ENCODE data around the gene GTF2H3.

GTF2H3 gene

GRCh38 chr12:123648401-123648800, 14.8 kb downstream of the GTF2H3 start:
- DNase-seq = no peak

- DNase-seq = no peak
Observed at GRCh38 chr12:123654129-123654701, 20.6 kb downstream of the GTF2H3 start.

- no peak for DNase-seq
Observed at GRCh38 chr12:123655420-123655819, 21.8 kb downstream of the GTF2H3 start.

- no peak for DNase-seq
Observed at GRCh38 chr12:123656392-123656791, 22.8 kb downstream of the GTF2H3 start.

- DNase-seq = no peak
Observed at GRCh38 chr12:123657211-123657610, 23.6 kb downstream of the GTF2H3 start.

GRCh38 chr12:123659996-123660727, 26.5 kb downstream of the GTF2H3 start:
- DNase-seq = no peak

- no peak for DNase-seq
Observed at GRCh38 chr12:123667771-123668170, 34.1 kb downstream of the GTF2H3 start.

- peak; percentile 95 to 97 (median 97) for DNase-seq
Observed at GRCh38 chr12:123670882-123671728, 37.5 kb downstream of the GTF2H3 start, which contains the start of gene TCTN2. Gene TCTN2, plus strand, starts transcription at chr12:123671113. Its CDS starts 128 bp downstream, at chr12:123671241.

- no peak for DNase-seq
Observed at GRCh38 chr12:123671876-123672275, 38.2 kb downstream of the GTF2H3 start.

- no peak for DNase-seq
Observed at GRCh38 chr12:123675436-123675835, 41.8 kb downstream of the GTF2H3 start.

- DNase-seq = no peak
Observed at GRCh38 chr12:123676616-123677320, 43.1 kb downstream of the GTF2H3 start.

GRCh38 chr12:123678981-123679380, 45.4 kb downstream of the GTF2H3 start:
- no peak for DNase-seq

GRCh38 chr12:123681605-123682004, 48.0 kb downstream of the GTF2H3 start:
- no peak for DNase-seq

- no peak for DNase-seq
Observed at GRCh38 chr12:123683964-123684363, 50.3 kb downstream of the GTF2H3 start.

- DNase-seq = no peak
Observed at GRCh38 chr12:123686636-123687190, 53.1 kb downstream of the GTF2H3 start.

- DNase-seq = no peak
Observed at GRCh38 chr12:123690191-123690840, 56.7 kb downstream of the GTF2H3 start.

GRCh38 chr12:123696207-123696606, 62.6 kb downstream of the GTF2H3 start:
- DNase-seq = peak in 1 of 3 experiments; percentile 88

GRCh38 chr12:123696646-123697045, 63.0 kb downstream of the GTF2H3 start:
- peak; percentile 24 to 90 (median 52) for DNase-seq

GRCh38 chr12:123705935-123706334, 72.3 kb downstream of the GTF2H3 start:
- DNase-seq = peak in 1 of 3 experiments; percentile 20

- DNase-seq = no peak
Observed at GRCh38 chr12:123707466-123707865, 73.8 kb downstream of the GTF2H3 start.
